Femur (tissue), 1 donor: ENCODE measurements around the gene CHI3L2.

Experiments
- DNase-seq: peaks from one replicate; pipeline ENCODE4 v3.0.0-alpha.2; 2017

Gene CHI3L2

GRCh38 chr1:111256988-111257658 lies 29.6 kb downstream of the CHI3L2 start:
- DNase-seq, result no peak

- DNase-seq, result no peak
Observed at GRCh38 chr1:111267801-111268508, 40.4 kb downstream of the CHI3L2 start.

GRCh38 chr1:111269825-111270406 lies 42.4 kb downstream of the CHI3L2 start:
- no peak for DNase-seq

- no peak for DNase-seq
Observed at GRCh38 chr1:111270771-111271463, 43.4 kb downstream of the CHI3L2 start.

- DNase-seq, result no peak
Observed at GRCh38 chr1:111271464-111271801, 43.9 kb downstream of the CHI3L2 start.

- DNase-seq, result no peak
Observed at GRCh38 chr1:111272081-111272480, 44.6 kb downstream of the CHI3L2 start.

GRCh38 chr1:111274653-111275052 lies 47.1 kb downstream of the CHI3L2 start:
- DNase-seq, result no peak

- peak; percentile 51 for DNase-seq
Observed at GRCh38 chr1:111275079-111275478, 47.6 kb downstream of the CHI3L2 start.

GRCh38 chr1:111275780-111276433 lies 48.4 kb downstream of the CHI3L2 start:
- DNase-seq, result no peak

- DNase-seq, result no peak
Observed at GRCh38 chr1:111279144-111279543, 51.6 kb downstream of the CHI3L2 start.

- DNase-seq, result no peak
Observed at GRCh38 chr1:111280267-111280666, 52.8 kb downstream of the CHI3L2 start.

GRCh38 chr1:111281411-111281810 lies 53.9 kb downstream of the CHI3L2 start:
- no peak for DNase-seq

- DNase-seq, result no peak
Observed at GRCh38 chr1:111283838-111284237, 56.3 kb downstream of the CHI3L2 start.

- DNase-seq, result no peak
Observed at GRCh38 chr1:111285879-111286278, 58.4 kb downstream of the CHI3L2 start.

GRCh38 chr1:111286912-111287311 lies 59.4 kb downstream of the CHI3L2 start:
- no peak for DNase-seq

GRCh38 chr1:111289371-111289770 lies 61.9 kb downstream of the CHI3L2 start:
- no peak for DNase-seq

GRCh38 chr1:111290104-111290503 lies 62.6 kb downstream of the CHI3L2 start:
- DNase-seq, result no peak

- DNase-seq, result no peak
Observed at GRCh38 chr1:111290630-111291029, 63.1 kb downstream of the CHI3L2 start, which contains the start of gene CHIA. TSS of gene CHIA (plus strand) at chr1:111290851. CDS start at chr1:111310468, 19,617 bp downstream.
